Activated CD4-positive, alpha-beta T cell treated with anti-CD3 and anti-CD28 coated beads for 4 hours (primary cell): Measurements from ENCODE around the gene SS18.

Experiments
- DNase-seq, 2 donors: peaks; one replicate each; pipeline ENCODE4 v3.0.0-alpha.2; 2020

SS18 gene

GRCh38 chr18:25998461-25998860 is 92.0 kb downstream of the SS18 start:
- DNase-seq = no peak

GRCh38 chr18:25992566-25992965 is 97.8 kb downstream of the SS18 start:
- no peak for DNase-seq

GRCh38 chr18:25990473-25990872 is 99.9 kb downstream of the SS18 start:
- DNase-seq = no peak

GRCh38 chr18:25985707-25986394 is 104.6 kb downstream of the SS18 start:
- no peak for DNase-seq

GRCh38 chr18:25983730-25984129 is 106.7 kb downstream of the SS18 start:
- no peak for DNase-seq

- DNase-seq = no peak
Measured at GRCh38 chr18:25982961-25983360, 107.5 kb downstream of the SS18 start.

GRCh38 chr18:25982153-25982552 is 108.3 kb downstream of the SS18 start:
- no peak for DNase-seq

- no peak for DNase-seq
Measured at GRCh38 chr18:25979369-25980040, 110.9 kb downstream of the SS18 start.

GRCh38 chr18:25976554-25976953 is 113.9 kb downstream of the SS18 start:
- no peak for DNase-seq

- no peak for DNase-seq
Measured at GRCh38 chr18:25974630-25975077, 115.8 kb downstream of the SS18 start.
